Measurements from ENCODE around the gene ADAMTS6. TPM values are rescaled to one million over a fixed set of nuclear protein-coding genes. Genes with fewer than 3 reads are reported as not detected.
A peak's percentile ranks its signal among the peaks of the same experiment; 100 is the strongest.

ADAMTS6 gene
- total RNA-seq, 2 experiments from 2014 or later: 2.0 to 2.6 TPM

GRCh38 chr5:65111961-65112658 is 369.6 kb downstream of the ADAMTS6 start:
- no peak for ATAC-seq (ENCODE audit: poor library complexity)
- Mint-ChIP-seq H3K36me3 (ENCODE audit: low read depth) (no peaks in the 10 kb centered on the region), H3K9me3 (no peaks in the 10 kb centered on the region), H3K27me3 (peaks cover 12% of the 10 kb centered on the region), H3K4me3 (no peak overlapping the region), H3K4me1 (ENCODE audit: low read depth) (no peaks in the 10 kb centered on the region), H3K27ac (no peak overlapping the region)
- Histone ChIP-seq H3K27me3 (ENCODE audit: control insufficient read depth in 1 of 2, insufficient read depth in 2 of 2, low read length in 2 of 2) (peaks cover 0 to 7% of the 10 kb centered on the region in 2 experiments), H3K9me3 (ENCODE audit: control insufficient read depth in 1 of 2, insufficient read depth in 1 of 2, low read length in 2 of 2) (peaks cover 0 to 4% of the 10 kb centered on the region in 2 experiments), H3K4me3 (ENCODE audit: low read length) (no peak overlapping the region), H3K36me3 (ENCODE audit: insufficient read depth, low read length) (no peaks in the 10 kb centered on the region), H3K27ac (ENCODE audit: low read depth in 1 of 2, low read length in 2 of 2) (no peak overlapping the region), H3K4me1 (ENCODE audit: insufficient read depth, low read length) (no peaks in the 10 kb centered on the region)
- intact Hi-C loops (cut with DNase I, micrococcal nuclease): no loop called here
- ChIA-PET CTCF (no interaction called here), POLR2A (no interaction called here)
- DNase-seq: no peak
- TF ChIP-seq CTCF (IDR thresholded peaks at IDR 0.05): no peak

GRCh38 chr5:65108786-65109743 is 372.7 kb downstream of the ADAMTS6 start:
- peaks cover 12% of the 10 kb centered on the region for H3K27me3 Mint-ChIP-seq
- TF ChIP-seq CTCF (IDR thresholded peaks at IDR 0.05): no peak
- H3K4me3 Mint-ChIP-seq: no peak overlapping the region
- Histone ChIP-seq H3K27ac (ENCODE audit: low read depth in 1 of 2, low read length in 2 of 2) (no peak overlapping the region), H3K4me3 (ENCODE audit: low read length) (no peak overlapping the region), H3K4me1 (ENCODE audit: insufficient read depth, low read length) (no peaks in the 10 kb centered on the region), H3K9me3 (ENCODE audit: control insufficient read depth in 1 of 2, insufficient read depth in 1 of 2, low read length in 2 of 2) (peaks cover 0 to 4% of the 10 kb centered on the region in 2 experiments), H3K27me3 (ENCODE audit: control insufficient read depth in 1 of 2, insufficient read depth in 2 of 2, low read length in 2 of 2) (peaks cover 0 to 7% of the 10 kb centered on the region in 2 experiments), H3K36me3 (ENCODE audit: insufficient read depth, low read length) (no peaks in the 10 kb centered on the region)
- peaks cover 14% of the 10 kb centered on the region for H3K4me1 Mint-ChIP-seq (ENCODE audit: low read depth)
- H3K27ac Mint-ChIP-seq: no peak overlapping the region
- ChIA-PET CTCF (no interaction called here), POLR2A (no interaction called here)
- H3K36me3 Mint-ChIP-seq (ENCODE audit: low read depth): no peaks in the 10 kb centered on the region
- no peaks in the 10 kb centered on the region for H3K9me3 Mint-ChIP-seq
- DNase-seq (no peak), ATAC-seq (ENCODE audit: poor library complexity) (no peak)
- intact Hi-C loops (cut with DNase I, micrococcal nuclease): no loop called here

GRCh38 chr5:65105301-65105700 is 376.4 kb downstream of the ADAMTS6 start:
- no peak for TF ChIP-seq CTCF (IDR thresholded peaks at IDR 0.05)
- H3K27me3 ChIP-seq (ENCODE audit: control insufficient read depth in 1 of 2, insufficient read depth in 2 of 2, low read length in 2 of 2): no peaks in the 10 kb centered on the region
- peak in 1 of 14 experiments; percentile 14 for DNase-seq
- Mint-ChIP-seq H3K4me1 (ENCODE audit: low read depth) (peaks cover 44% of the 10 kb centered on the region), H3K9me3 (no peaks in the 10 kb centered on the region), H3K27me3 (peaks cover 1% of the 10 kb centered on the region), H3K4me3 (peak overlapping the region; percentile 67), H3K27ac (peak overlapping the region; percentile 7), H3K36me3 (ENCODE audit: low read depth) (no peaks in the 10 kb centered on the region)
- ChIA-PET POLR2A (interaction anchor here (0.6 kb wide), 1 partner anchor 9 kb away, joined by 3 read pairs; no protein-coding TSS in a partner anchor), CTCF (interaction anchor here (1.1 kb wide), 1 partner anchor 20 kb away, joined by 3 read pairs; no protein-coding TSS in a partner anchor)
- no peak overlapping the region for H3K27ac ChIP-seq (ENCODE audit: low read depth in 1 of 2, low read length in 2 of 2)
- H3K9me3 ChIP-seq (ENCODE audit: control insufficient read depth in 1 of 2, insufficient read depth in 1 of 2, low read length in 2 of 2): no peaks in the 10 kb centered on the region
- H3K4me1 ChIP-seq (ENCODE audit: insufficient read depth, low read length): peaks cover 15% of the 10 kb centered on the region
- intact Hi-C loops (cut with DNase I, micrococcal nuclease): no loop called here
- no peak for ATAC-seq (ENCODE audit: poor library complexity)
- no peaks in the 10 kb centered on the region for H3K36me3 ChIP-seq (ENCODE audit: insufficient read depth, low read length)
- H3K4me3 ChIP-seq (ENCODE audit: low read length): no peak overlapping the region

Measured in CD4-positive, alpha-beta T cell (primary cell).